ENCODE results near the gene TNNI3.
"Not testable (repeated sequence)": the region's sequence is repeated elsewhere in the genome, so short reads cannot be mapped to it uniquely, and the experiment has no call there.

The TNNI3 gene

DNA sequence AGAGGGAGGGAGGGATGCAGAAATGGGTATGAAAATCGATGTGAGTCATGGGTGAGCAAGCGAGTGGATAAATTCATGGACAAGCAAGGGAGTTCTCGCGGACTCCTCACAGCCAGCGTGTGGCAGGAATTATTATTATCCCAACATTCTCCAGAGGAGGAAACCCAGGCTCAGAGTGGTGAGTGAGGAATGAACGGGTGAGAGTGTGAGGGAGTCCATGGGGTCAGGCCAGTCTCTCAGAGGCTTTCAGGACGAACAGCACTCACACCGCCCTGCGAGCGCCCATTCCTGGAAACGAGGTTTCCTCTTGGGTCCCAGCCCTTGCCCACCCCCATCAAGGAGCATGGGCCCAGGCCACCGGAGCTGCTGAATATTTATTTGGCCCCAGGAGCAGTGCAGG lies 15.2 kb upstream of the TNNI3 start:
- no peak for DNase-seq

DNA sequence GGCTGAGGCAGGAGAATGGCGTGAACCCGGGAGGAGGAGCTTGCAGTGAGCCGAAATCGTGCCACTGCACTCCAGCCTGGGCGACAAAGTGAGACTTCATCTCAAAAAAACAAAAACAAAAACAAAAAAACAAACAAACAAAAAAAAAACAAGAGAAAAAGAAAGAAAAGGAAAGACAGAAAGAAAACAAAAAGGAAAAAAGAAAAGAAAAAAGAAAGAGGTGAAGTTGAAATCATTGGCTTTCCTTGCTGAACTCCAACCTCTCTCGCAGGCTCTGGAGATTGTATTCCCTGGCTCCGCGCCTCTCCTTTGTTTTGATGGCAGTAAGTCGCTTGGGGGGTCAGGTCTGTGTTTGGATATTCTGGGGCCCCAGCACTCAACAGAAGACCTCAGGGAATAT lies 14.8 kb upstream of the TNNI3 start:
- not testable (repeated sequence) for DNase-seq

DNA sequence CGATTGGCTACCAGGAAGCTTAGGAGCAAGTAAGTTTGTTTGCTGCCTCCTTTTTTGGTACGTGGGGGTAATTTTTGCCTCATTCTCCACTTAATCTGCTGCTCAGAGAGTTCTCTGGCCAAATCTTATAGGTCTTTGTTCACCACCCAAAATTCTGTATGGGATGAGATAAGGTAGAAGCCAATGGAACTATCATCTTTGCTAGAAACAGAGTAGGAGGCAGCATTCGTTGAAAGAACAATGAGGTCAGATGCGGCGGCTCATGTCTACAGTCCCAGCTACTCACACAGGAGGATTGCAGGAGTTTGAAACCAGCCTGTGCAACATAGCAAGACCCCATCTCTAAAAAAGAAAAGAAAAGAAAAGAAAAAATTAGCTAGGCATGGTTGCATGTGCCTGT lies 13.9 kb upstream of the TNNI3 start:
- no peak for DNase-seq

DNA sequence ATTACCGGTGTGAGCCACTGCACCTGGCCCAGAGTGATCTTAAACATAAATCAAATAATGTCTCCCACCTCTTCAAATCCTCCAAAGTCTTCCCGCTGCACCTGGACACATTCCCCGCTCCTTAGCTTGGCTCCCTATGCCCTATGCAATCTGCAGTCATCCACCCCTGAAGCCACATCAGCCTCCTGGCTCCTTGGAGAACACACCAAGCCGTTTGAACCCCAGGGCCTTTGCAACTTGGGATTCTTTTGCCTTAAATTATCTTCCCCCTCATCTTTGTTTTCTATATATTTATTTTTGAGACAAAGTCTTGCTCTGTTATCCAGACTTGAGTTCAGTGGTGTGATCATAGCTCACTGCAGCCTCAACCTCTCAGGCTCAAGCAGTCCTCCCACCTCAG lies 11.6 kb upstream of the TNNI3 start:
- no peak for DNase-seq

DNA sequence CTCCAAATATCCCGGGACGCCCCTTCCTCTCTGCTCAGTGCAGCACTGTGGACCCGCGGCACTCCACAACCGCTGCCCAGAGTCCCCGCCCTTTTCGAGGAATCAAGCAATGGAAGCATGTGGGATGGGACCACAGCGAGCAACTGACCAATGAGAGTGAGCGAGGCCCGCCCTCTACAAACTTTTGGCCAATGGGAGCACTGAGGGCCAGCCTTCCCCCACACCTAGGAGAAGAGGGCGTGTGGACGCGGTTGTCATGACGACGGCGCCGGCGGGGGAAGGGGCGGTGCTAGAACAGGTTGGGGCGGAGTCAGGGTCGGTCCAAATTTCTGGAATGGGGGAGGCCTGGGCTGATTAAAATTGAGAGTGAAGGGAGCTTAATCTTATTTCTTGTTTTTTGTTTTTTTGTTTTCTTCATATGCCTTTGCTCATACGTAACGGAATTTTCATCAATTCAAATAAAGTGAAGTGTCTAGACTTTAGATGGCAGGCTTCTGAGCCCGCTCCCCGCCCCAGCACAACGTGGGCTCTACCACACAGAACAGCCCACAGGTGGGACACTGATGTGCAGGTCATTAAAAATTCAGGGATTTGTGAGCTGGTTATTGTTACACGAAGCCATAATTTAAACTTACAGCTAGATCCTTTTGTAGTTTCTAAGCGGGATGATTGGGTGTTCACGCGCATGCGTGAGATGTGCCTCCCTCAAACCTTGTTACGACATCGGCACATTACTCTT lies 9.2 kb upstream of the TNNI3 start, which contains the start of gene DNAAF3:
Gene DNAAF3, minus strand, starts transcription at position 84 of the 739 bp plus-strand sequence. CDS start 200 bp downstream, outside the sequence.
- peak; percentile 78 for DNase-seq

DNA sequence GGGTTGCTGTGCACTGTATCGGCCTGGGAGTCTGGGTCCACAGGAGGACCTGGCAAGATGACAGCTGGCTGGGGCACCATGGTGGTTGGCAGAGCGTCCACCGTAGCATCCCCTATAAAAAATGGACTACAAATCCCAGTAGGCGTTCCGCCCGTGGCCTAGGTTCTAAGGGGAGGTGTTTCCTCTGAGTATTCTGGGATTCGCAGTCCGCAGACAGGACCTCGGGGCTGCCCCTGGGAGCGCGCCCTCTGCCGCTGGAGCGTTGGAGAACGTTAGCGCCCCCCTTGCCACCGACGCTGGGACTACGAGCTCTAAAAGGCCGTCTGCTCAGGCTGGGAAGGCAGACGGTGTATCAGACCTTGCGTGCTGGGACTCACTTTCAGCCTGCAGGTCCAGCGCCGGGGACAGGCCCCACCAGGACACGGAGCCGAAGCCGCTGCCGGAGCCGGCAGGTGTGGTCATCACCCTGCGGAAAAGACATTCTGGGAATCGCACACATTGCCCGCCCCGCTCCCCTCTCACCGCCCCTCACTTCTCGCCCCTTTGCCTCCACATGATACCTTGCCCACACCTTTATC lies 8.5 kb upstream of the TNNI3 start:
- peak; percentile 66 for DNase-seq

DNA sequence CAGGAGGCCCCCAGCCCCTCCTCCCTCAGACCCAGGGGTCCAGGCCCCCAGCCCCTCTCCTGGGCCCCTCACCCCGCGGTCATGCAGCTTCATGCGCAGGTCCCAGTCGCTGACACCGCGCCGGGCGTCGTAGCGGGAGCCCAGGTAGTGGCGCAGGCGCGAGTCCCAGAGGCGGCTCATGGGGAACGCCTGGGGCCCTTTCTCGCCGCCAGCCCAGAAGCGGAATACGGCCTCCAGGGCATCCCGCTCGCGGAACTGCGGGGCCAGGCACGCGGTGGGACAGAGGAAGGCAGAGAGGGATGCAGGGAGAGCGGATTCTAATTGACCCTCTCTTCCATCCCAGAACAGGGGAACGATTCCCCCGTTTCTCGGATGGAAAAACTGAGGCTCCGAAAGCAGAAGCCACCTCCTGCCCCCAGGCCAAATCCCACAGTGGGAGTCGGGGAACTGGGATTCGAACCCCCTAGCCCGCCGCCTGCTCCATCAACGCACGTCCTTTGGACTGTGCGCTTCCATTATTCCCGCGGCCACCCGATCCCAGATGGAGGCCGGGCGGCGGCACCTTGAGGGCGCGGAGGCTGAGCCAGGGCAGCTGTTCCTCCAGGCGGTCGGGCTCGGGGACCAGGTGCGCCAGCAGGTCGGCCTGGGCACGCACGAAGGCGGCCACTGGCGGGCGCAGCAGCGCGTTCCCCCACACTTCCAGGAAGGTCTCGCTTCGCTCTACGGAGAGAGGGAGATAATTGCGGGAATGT lies 4.2 kb upstream of the TNNI3 start:
- DNase-seq, result no peak

DNA sequence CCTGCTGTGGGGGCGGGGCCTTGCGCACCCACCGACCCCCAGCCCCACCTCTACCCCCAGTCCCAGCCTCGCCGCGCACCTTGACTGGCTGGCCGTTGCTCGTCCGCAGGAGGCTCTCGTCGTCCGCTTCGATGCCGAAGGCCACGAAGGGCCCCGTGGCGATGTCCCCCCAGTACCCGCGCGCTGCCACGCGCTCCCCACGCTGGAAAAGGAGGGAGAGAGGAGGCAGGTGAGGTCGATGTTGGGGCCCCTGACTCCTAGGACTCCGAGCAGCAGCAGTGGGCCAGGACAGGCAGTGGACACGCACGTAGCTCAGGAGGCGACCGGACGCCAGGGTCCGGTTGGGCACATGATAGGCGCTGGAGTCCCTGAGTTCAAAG lies 3.4 kb upstream of the TNNI3 start:
- DNase-seq, result no peak

DNA sequence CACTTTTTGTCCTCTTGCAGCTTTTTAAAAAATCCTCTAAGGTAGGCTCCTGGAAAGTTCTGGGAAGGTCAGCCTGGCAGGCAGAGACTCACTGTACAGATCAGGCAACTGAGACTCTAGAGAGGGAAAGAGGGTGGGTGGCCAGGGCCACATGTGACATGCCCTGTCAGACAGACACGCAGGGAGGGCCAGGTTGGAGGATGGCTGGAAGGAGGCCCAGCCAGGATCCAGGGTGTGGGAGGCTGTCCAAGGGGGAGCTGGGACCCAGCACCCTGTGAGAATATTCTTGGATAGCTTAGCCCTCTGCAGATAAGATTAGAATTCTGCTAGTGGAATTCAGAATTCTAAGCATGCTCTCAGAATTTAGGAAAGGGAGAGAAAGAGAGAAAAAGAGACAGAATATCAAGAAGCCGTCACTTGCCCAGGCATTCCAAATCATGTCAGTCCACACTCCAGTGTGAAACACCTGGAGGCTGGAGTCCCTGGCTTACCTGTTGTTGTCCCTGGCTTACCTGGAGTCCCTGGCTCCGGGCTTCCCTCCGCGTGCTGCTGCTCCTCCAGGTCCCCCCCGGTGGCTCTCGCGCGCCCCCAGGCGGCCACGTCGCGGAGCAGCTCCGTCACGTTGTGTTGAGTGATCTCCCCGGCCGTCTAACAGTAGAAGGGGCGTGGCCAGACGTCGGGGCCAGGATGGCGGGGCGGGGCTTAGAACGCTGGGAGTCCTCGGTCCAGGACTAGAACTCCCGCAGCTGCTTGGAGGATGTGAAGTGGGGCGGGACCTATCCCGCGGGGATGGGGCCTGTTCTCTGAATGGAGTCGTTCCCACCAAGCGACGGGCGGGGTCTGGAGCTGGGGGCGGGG lies 2.8 kb upstream of the TNNI3 start:
- no peak for DNase-seq

DNA sequence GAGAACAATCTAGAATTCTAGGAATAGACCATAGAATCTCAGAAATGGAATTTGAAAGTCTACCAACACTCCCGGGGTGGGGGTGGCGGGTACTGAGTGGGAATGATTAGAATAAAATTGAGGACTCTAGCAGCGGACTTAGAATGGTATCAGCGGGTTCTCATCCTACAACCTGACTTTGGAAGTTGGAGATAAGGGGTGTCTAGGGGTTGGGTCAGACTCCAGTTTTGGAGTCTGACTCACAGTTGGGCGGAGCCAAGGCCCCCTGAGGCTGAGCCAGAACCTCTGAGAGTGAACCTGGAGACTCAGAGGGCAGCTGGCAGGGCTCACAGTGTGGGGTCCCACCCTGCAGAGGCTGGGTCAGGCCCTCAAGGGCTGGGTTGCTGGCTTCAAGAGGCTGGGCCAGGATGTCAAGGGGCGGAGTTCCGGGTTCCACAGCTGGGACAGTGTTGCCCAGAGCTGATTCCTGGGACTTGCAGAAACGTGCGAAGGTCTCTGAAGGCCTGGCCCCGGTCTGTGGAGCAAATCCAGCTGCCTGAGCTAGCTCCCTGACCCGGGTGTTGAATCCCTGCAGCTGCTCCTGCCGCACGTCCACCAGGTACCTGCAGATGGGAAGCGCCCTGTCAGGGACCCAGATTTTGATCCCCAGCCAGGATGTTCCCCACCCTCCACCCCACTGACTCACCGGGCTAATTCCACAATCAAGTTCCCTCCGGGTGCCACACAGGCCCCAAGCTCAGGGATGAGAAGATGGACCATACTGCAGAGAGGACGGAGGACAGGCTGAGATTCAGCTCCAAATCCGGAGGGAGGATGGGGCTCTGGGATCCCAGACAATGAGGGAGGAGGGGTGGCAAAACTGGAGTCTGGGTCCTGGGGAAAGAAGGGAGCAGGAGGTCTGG lies 1.6 kb upstream of the TNNI3 start:
- no peak for DNase-seq

DNA sequence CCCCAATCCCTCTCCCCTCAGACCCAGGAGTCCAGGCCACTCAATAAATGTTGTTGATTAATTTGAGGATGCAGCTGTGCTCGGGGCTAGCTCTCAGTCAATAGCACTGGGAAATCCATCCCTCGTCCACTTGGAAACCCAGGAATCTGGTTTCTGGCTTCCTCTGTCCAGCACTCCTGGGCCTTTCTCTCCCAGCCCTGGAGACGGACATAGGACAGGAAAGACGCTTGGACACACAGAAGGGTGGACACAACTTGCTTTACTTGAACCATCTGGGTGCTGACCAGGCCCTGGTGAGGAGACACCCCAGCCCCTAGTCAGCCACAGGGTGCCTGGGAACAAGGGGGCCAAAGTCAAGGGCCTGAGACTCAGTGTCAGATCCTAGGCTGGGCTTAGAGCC lies 891 bp upstream of the TNNI3 start:
- DNase-seq, result no peak

DNA sequence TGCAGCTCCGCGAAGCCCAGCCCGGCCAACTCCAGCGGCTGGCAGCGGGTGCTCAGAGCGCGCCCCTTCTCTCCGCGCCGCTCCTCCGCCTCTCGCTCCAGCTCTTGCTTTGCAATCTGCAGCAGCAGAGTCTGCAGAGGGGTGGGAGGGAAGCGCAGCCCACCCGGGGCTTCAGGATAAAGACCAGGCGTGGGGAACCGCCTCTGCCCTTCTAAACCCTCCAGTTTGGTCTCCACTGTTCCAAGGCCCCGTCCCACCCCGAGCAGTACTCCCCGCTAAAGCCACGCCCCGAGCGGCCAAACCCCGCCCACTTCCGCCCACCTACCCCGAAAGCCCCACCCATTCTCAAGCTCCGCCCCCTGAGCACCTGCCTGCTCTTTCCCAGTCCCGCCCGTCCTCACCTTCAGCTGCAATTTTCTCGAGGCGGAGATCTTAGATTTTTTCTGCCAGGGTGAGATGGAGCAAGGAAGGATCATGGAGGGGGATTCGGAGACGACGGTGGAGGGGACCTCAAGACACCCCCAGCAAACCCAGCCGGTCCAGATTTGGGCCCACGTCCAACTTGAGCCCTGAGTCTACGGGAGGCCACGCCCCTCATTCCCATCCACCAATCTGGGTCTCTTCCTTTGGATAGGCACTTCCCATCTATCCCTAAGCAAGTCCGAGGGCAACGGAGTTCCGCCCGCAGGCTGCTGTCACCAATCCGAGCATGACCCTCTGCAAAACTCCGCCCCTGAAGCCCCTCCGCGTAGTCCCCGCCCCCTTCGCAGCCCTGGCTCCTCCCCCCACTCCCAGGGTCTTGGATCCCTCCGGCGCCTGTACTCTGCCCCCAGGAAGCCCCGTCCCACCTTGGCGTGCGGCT lies 1.1 kb downstream of the TNNI3 start:
- DNase-seq, result no peak

DNA sequence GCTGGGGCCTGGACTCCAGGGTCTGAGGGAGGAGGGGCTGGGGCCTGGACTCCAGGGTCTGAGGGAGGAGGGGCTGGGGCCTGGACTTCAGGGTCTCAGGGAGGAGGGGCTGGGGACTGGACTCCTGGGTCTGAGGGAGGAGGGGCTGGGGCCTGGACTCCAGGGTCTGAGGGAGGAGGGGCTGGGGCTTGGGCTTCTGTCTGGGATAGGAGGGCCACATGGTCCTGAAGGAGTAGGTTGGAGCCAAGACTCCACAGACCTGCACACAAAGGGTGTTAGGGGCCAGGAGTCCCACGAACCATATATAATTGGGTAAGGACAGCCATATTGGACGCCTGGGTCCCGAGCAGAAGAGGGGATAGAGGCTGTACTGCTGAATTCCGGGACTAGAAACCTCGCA lies 1.7 kb downstream of the TNNI3 start:
- DNase-seq, result not testable (repeated sequence)

DNA sequence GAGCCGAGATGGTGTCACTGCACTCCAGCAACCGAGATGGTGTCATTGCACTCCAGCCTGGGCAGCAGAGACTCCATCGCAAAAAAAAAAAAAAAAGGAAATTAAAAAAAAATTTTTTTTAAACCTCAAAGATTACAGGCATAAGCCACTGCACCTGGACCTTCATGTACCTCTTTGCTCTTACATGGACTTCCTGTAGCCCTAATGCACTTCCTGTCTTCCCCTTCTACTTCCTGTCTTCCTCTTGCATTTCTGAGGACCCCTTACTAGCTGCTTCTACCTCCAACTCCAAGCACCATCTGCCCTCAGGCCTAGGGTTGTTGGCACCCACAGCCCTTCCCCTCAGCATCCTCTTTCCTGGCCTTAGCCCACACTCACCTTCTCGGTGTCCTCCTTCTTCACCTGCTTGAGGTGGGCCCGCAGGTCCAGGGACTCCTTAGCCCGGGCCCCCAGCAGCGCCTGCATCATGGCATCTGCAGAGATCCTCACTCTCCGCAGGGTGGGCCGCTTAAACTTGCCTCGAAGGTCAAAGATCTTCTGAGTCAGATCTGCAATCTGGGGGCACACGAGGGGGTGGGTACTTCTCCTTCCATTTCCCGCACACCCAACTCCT lies 3.8 kb downstream of the TNNI3 start:
- DNase-seq, result no peak

DNA sequence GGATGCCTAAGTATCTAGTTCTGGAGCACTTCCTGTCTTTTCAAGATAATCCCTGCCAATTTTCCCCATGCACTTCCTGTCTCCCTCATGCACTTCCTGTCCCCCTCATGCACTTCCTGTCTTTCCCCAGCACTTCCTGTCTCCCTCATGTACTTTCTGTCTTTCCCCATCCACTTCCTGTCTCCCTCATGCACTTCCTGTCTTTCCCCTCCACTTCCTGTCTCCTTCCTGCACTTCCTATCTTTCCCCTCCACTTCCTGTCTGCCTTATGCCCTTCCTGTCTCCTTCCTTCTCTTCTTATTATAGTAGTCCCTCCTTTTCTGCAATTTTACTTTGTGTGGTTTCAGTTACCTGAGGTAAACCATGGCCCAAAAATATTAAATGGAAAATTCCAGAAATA lies 5.5 kb downstream of the TNNI3 start:
- DNase-seq, result no peak

DNA sequence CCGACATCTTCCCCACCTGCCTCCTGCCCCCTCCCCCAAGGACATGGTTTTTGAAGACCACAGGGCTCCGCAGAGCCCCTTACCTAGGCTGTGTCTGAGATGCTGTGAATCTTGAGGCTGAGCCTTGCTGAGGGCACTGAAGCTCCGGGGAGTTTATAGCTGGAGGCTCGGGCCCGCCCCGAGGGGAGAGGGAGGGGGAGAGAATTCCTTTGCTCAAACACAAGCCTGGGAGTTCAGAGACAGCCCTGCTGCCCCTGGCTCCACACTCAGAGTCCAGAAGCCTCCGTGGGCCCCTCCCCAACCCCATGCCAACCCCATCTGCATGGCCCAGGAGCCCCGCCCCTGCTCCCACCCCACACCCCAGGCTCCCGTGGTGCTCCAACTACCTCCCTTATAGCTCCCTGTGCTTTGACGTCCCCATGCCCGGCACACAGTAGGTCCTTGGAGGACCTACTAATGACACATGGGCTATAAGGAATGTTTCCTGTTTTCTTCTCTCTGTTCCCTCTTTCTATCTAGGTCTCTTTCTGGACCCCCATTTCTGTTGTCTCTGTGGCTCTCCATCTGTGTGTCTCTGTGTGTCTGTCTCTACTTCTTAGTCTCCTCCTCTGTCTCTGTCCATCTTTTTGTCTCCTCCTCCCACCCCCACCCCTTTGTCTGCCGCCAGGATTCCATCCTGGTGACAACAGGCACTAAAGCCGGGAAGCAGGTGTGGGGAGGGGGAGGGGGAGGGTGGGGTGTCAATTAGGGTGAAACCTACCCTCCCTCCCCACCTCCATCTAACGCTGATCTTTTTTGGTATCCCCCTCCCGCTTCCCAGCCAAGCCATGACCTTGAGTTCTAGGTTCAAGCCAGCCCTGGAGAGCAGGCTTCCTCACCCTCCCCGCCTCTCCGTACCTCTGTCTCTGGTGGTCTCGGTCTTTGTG lies 8.2 kb downstream of the TNNI3 start, which contains the start of gene TNNT1:
Gene TNNT1, minus strand, starts transcription at position 129 of the 926 bp plus-strand sequence. CDS start 2,049 bp downstream, outside the sequence.
- DNase-seq, result no peak

DNA sequence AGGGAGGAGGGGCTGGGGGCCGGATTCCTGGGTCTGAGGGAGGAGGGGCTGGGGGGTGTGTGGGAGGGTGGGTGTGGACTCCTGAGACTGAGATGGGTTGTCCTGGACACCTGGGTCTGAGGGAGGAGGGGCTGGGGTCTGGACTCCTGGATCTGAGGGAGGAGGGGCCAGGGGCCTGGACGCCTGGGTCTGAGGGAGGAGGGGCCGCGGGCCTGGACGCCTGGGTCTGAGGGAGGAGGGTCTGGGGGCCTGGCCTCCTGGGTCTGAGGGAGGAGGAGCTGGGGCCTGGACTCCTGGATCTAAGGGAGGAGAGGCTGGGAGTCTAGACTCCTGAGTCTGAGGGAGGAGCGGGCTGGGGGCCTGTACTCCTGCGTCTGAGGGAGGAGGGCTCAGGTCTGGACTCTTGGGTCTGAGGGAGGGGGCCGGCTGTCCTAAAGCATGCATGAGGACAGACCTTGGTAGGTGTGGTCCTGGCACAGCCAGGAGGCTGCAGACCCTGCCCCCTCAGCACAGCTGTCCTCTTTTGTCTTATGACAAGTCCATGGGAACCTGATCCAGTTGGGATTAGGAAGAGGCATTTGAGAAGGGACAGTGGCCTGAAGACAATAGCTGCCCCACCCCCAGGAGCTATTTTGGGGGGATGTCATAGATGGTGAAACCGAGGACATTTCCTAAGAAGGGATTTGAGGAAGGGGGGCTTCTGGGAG lies 9.8 kb downstream of the TNNI3 start:
- no peak for DNase-seq

DNA sequence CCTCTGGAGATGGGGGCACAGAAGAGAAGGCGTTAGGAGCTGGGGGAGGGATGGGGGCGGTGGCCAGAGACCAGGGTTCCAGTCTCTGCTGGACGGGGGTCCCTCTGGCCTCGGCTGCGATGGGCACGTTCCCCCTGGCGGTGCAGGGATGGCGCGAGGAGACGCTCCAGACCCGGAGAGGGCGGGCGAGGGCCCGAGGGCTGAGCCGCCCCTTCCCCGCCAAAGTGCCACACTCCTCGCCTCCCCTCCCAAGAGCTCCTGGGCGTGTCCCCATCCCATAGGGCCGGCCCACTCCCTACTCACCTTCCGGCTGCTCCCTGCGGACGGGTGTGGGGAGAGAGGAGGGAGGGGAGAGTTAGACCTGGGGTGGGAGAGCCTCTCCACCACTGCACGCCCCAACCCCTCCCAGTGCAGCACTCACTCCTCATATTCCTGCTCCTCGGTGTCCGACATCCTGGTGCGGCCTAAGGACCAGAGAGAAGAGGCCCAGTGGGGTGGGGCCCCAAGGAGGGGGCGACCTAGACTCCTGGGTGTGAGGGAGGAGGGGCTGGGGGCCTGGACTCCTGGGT lies 10.7 kb downstream of the TNNI3 start:
- DNase-seq, result no peak
